DMS153 treated with DMSO at 0.1 percent for 48 hours (cell line): Measurements from ENCODE around the gene METTL27.
"Not testable (repeated sequence)": the region's sequence is repeated elsewhere in the genome, so short reads cannot be mapped to it uniquely, and the experiment has no call there.

Experiments
- DNase-seq: peaks from one replicate; lab custom pipeline; 2025; ENCODE audit not compliant: unreplicated experiment; lab: John Stamatoyannopoulos, UW

The METTL27 gene

GRCh38 chr7:73869011-73869798, 26.9 kb upstream of the METTL27 start:
- DNase-seq: no peak

GRCh38 chr7:73866446-73866767, 24.1 kb upstream of the METTL27 start:
- no peak for DNase-seq

GRCh38 chr7:73865738-73866445, 23.6 kb upstream of the METTL27 start:
- no peak for DNase-seq

GRCh38 chr7:73864981-73865711, 22.8 kb upstream of the METTL27 start:
- DNase-seq: no peak

GRCh38 chr7:73861305-73861704, 19.0 kb upstream of the METTL27 start:
- no peak for DNase-seq

GRCh38 chr7:73860859-73861258, 18.5 kb upstream of the METTL27 start, which contains the start of gene TMEM270:
Gene TMEM270, plus strand, starts transcription at chr7:73861159. Its CDS starts 36 bp downstream, at chr7:73861195.
- no peak for DNase-seq

- no peak for DNase-seq
These were observed 16.5 kb upstream of the METTL27 start for GRCh38 chr7:73858807-73859206.

GRCh38 chr7:73856941-73857340, 14.6 kb upstream of the METTL27 start:
- no peak for DNase-seq

- DNase-seq: no peak
These were observed 10.2 kb upstream of the METTL27 start for GRCh38 chr7:73852500-73852899.

- DNase-seq: no peak
These were observed 9.4 kb upstream of the METTL27 start for GRCh38 chr7:73851410-73852338.

- no peak for DNase-seq
These were observed 8.5 kb upstream of the METTL27 start for GRCh38 chr7:73850781-73851207.

GRCh38 chr7:73847941-73848723, 5.8 kb upstream of the METTL27 start:
- DNase-seq: no peak

- not testable (repeated sequence) for DNase-seq
These were observed 3.4 kb upstream of the METTL27 start for GRCh38 chr7:73845701-73846195.

GRCh38 chr7:73844848-73845460, 2.6 kb upstream of the METTL27 start:
- DNase-seq: no peak

- DNase-seq: no peak
These were observed 1.8 kb upstream of the METTL27 start for GRCh38 chr7:73844131-73844547.

GRCh38 chr7:73841689-73842066, 638 bp downstream of the METTL27 start:
- DNase-seq: no peak

GRCh38 chr7:73840715-73841379, 1.5 kb downstream of the METTL27 start:
- no peak for DNase-seq

- no peak for DNase-seq
These were observed 2.3 kb downstream of the METTL27 start for GRCh38 chr7:73839743-73840714.
